HG03060 (cell line): ENCODE results near the gene PCDHGA1.
"Not testable (repeated sequence)": the region's sequence is repeated elsewhere in the genome, so short reads cannot be mapped to it uniquely, and the experiment has no call there.

Experiments
- ATAC-seq: cut with Tn5 transposase; IDR thresholded peaks from one replicate; pipeline ENCODE4 v1.9.1; 2021; ENCODE audit warnings: low read depth, moderate number of reproducible peaks; ENCODE audit not compliant: unreplicated experiment

The PCDHGA1 gene

DNA sequence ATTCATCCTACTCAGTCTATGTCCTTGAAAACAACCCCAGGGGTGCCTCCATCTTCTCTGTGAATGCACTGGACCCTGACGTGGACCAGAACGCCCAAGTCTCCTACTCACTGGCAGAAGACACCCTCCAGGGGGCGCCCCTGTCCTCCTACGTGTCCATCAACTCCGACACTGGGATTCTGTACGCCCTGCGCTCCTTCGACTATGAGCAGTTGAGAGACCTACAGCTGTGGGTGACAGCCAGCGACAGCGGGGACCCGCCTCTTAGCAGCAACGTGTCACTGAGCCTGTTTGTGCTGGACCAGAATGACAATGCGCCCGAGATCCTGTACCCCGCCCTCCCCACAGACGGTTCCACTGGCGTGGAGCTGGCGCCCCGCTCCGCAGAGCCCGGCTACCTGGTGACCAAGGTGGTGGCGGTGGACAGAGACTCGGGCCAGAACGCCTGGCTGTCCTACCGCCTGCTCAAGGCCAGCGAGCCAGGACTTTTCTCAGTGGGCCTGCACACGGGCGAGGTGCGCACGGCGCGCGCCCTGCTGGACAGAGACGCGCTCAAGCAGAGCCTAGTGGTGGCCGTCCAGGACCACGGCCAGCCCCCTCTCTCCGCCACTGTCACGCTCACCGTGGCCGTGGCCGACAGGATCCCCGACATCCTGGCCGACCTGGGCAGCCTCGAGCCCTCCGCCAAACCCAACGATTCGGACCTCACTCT lies 45.3 kb downstream of the PCDHGA1 start:
- ATAC-seq: not testable (repeated sequence)

DNA sequence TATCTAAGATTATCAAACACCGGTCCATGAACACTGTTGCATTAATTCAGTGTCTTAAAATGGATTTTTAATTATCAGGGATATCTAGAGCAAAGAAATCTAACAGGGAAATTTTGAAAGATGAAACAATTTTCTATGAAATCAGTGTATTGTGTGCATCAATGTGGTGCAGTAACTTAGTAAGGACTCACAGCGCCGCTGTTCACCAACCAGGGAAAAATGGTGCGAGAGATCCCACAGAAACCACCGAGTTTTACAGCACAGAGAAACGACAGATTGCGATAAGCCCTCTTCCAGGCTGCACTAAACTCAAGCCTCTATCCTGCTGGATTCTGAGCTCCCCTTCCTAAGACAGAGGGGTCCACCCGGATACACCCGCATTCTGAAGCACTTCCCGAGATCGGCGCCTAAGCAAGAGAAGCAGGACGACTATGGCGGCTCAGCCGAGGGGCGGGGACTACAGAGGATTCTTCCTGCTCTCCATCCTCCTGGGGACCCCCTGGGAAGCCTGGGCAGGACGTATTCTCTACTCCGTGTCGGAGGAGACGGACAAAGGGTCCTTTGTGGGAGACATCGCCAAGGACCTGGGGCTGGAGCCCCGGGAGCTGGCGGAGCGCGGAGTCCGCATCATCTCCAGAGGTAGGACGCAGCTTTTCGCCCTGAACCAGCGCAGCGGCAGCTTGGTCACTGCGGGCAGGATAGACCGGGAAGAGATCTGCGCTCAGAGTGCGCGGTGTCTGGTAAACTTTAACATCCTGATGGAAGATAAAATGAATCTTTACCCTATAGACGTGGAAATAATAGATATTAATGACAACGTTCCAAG lies 52.4 kb downstream of the PCDHGA1 start, which contains the start of gene PCDHGA7:
Gene PCDHGA7, plus strand, starts transcription at position 274 of the 826 bp plus-strand sequence. Its CDS starts 158 bp downstream, at position 432.
- no peak for ATAC-seq

DNA sequence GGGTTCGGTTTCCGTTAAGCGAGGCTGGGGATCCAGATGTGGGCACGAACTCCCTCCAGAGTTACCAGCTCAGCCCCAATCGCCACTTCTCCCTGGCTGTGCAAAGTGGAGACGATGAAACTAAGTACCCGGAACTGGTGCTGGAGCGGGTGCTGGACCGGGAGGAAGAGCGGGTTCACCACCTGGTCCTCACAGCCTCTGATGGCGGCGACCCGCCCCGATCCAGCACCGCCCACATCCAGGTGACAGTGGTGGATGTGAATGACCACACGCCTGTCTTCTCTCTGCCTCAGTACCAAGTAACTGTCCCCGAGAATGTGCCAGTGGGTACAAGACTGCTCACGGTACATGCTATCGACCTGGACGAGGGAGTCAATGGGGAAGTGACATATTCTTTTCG lies 53.0 kb downstream of the PCDHGA1 start:
- ATAC-seq: no peak

DNA sequence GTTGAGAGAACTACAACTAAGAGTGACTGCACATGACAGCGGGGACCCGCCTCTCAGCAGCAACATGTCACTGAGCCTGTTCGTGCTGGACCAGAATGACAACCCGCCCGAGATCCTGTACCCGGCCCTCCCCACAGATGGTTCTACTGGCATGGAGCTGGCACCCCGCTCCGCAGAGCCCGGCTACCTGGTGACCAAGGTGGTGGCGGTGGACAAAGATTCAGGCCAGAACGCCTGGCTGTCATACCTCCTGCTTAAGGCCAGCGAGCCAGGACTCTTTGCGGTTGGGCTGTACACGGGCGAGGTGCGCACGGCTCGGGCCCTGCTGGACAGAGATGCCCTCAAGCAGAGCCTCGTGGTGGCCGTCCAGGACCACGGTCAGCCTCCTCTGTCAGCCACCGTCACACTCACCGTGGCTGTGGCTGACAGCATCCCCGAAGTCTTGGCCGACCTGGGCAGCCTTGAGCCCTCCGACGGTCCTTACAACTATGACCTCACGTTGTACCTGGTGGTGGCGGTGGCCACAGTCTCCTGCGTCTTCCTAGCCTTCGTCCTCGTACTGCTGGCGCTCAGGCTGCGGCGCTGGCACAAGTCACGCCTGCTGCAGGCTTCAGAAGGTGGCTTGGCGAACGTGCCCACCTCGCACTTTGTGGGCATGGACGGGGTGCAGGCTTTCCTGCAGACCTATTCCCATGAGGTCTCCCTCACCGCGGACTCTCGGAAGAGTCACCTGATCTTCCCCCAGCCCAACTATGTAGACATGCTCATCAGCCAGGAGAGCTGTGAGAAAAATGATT lies 54.4 kb downstream of the PCDHGA1 start:
- ATAC-seq: no peak

DNA sequence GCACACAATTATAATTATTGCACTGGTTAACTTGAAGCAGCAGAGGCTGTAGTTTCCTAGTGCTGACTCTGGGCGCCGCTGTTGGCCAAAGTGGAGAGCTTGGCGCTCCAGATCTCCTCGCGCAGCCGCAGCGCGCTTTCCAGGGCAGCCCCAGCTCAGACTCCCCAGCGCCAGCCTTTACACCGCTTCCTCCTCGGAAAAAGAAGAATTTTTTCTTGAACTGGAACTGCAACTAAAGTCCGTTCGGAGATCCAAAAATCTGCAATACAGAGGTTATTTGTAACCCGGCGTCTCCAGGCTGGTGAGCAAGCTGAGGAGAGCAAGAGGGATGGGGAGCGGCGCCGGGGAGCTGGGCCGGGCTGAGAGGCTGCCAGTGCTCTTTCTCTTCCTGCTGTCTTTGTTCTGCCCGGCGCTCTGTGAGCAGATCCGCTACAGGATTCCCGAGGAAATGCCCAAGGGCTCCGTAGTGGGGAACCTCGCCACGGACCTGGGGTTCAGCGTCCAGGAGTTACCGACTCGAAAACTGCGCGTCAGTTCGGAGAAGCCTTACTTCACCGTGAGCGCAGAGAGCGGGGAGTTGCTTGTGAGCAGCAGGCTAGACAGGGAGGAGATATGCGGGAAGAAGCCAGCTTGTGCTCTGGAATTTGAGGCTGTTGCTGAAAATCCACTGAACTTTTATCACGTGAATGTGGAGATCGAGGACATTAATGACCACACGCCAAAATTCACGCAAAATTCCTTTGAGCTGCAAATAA lies 57.4 kb downstream of the PCDHGA1 start, which contains the start of gene PCDHGB4:
Gene PCDHGB4, plus strand, starts transcription at position 142 of the 755 bp plus-strand sequence. Its CDS starts 187 bp downstream, at position 329.
- not testable (repeated sequence) for ATAC-seq

DNA sequence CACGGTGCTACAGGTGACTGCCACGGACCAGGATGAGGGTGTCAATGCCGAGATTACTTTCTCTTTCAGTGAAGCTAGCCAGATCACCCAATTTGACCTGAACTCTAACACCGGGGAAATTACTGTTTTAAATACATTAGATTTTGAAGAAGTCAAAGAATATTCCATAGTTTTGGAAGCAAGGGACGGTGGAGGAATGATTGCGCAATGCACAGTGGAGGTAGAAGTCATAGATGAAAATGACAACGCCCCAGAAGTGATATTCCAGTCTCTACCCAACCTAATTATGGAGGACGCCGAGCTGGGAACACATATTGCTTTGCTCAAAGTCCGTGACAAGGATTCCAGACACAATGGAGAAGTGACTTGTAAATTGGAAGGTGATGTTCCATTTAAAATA lies 58.3 kb downstream of the PCDHGA1 start:
- ATAC-seq: no peak

DNA sequence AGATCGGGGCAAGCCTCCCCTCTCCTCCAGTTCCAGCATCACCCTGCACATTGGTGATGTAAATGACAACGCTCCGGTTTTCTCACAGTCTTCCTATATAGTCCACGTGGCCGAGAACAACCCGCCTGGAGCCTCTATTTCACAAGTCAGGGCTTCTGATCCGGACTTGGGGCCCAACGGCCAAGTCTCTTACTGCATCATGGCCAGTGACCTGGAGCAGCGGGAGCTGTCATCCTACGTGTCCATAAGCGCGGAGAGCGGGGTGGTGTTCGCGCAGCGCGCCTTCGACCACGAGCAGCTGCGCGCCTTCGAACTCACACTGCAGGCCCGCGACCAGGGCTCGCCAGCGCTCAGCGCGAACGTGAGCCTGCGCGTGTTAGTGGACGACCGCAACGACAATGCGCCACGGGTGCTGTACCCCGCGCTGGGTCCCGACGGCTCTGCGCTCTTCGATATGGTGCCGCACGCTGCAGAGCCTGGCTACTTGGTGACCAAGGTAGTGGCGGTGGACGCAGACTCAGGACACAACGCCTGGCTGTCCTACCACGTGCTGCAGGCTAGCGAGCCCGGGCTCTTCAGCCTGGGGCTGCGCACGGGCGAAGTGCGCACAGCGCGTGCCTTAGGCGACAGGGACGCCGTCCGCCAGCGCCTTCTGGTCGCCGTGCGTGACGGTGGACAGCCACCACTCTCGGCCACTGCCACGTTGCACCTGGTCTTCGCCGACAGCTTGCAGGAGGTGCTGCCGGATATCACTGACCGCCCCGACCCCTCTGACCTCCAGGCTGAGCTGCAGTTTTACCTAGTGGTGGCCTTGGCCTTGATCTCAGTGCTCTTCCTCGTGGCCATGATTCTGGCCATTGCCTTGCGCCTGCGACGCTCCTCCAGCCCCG lies 59.1 kb downstream of the PCDHGA1 start:
- no peak for ATAC-seq

DNA sequence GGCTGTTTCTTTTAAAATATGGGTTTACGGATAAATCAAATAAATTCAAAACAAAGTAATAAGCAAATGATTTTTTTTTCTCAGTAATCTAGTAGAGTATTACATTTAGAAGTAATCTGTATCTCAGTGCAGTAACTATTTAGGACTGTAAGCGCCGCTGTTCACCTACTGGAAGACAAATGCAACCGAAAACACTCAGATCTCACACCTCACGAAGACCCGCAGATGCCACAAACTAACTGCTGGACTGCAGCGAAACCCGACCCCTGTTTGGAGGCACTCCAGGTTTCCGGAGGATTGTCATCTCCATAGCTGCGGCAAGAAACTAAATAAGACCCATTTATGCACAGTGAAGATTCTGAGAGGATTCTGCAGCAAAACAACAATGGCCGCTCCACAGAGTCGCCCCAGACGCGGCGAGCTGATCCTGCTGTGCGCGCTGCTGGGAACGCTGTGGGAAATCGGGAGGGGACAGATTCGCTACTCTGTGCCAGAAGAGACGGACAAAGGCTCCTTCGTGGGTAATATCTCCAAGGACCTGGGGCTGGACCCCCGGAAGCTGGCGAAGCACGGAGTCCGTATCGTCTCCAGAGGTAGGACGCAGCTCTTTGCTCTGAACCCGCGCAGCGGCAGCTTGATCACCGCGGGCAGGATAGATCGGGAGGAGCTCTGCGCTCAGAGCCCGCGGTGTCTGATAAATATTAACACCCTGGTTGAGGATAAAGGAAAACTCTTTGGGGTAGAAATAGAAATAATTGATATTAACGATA lies 62.3 kb downstream of the PCDHGA1 start, which contains the start of gene PCDHGA8:
Gene PCDHGA8, plus strand, starts transcription at position 205 of the 770 bp plus-strand sequence. Its CDS starts 181 bp downstream, at position 386.
- ATAC-seq: no peak

DNA sequence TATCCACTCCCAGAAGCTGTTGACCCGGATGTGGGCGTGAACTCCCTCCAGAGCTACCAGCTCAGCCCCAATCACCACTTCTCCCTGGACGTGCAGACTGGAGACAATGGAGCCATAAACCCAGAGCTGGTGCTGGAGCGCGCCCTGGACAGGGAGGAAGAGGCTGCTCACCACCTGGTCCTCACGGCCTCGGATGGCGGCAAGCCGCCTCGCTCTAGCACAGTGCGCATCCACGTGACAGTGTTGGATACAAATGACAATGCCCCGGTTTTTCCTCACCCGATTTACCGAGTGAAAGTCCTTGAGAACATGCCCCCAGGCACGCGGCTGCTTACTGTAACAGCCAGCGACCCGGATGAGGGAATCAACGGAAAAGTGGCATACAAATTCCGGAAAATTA lies 63.0 kb downstream of the PCDHGA1 start:
- no peak for ATAC-seq

DNA sequence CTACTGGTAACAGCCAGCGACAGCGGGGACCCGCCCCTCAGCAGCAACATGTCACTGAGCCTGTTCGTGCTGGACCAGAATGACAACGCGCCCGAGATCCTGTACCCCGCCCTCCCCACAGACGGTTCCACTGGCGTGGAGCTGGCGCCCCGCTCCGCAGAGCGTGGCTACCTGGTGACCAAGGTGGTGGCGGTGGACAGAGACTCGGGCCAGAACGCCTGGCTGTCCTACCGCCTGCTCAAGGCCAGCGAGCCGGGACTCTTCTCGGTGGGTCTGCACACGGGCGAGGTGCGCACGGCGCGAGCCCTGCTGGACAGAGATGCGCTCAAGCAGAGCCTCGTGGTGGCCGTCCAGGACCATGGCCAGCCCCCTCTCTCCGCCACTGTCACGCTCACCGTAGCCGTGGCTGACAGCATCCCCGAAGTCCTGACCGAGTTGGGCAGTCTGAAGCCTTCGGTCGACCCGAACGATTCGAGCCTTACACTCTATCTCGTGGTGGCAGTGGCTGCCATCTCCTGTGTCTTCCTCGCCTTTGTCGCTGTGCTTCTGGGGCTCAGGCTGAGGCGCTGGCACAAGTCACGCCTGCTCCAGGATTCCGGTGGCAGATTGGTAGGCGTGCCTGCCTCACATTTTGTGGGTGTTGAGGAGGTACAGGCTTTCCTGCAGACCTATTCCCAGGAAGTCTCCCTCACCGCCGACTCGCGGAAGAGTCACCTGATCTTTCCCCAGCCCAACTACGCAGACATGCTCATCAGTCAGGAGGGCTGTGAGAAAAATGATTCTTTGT lies 64.3 kb downstream of the PCDHGA1 start:
- ATAC-seq: not testable (repeated sequence)

DNA sequence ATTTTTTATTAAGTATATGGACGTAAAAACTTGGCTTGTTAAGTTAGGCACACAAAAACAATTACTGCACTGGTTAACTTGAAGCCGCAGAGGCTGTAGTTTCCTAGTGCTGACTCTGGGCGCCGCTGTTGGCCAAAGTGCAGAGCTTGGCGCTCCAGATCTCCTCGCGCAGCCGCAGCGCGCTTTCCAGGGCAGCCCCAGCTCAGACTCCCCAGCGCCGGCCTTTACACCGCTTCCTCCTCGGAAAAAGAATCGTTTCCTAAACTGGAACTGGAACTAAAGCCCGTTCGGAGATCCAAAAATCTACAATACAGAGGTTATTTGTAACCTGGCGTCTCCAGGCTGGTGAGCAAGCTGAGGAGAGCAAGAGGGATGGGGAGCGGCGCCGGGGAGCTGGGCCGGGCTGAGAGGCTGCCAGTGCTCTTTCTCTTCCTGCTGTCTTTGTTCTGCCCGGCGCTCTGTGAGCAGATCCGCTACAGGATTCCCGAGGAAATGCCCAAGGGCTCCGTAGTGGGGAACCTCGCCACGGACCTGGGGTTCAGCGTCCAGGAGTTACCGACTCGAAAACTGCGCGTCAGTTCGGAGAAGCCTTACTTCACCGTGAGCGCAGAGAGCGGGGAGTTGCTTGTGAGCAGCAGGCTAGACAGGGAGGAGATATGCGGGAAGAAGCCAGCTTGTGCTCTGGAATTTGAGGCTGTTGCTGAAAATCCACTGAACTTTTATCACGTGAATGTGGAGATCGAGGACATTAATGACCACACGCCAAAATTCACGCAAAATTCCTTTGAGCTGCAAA lies 67.6 kb downstream of the PCDHGA1 start, which contains the start of gene PCDHGB5:
Gene PCDHGB5, plus strand, starts transcription at position 192 of the 796 bp plus-strand sequence. Its CDS starts 181 bp downstream, at position 373.
- peak; percentile 86 for ATAC-seq

DNA sequence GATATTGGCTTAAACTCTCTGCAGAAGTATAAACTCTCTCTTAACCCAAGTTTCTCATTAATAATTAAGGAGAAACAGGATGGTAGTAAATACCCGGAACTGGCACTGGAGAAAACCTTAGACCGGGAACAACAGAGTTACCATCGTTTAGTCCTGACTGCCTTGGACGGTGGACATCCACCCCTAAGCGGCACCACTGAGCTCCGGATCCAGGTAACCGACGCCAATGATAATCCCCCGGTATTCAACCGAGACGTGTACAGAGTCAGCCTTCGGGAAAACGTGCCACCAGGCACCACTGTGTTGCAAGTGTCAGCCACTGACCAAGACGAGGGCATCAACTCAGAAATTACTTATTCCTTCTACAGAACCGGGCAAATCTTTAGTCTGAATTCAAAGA lies 68.3 kb downstream of the PCDHGA1 start:
- ATAC-seq: no peak

DNA sequence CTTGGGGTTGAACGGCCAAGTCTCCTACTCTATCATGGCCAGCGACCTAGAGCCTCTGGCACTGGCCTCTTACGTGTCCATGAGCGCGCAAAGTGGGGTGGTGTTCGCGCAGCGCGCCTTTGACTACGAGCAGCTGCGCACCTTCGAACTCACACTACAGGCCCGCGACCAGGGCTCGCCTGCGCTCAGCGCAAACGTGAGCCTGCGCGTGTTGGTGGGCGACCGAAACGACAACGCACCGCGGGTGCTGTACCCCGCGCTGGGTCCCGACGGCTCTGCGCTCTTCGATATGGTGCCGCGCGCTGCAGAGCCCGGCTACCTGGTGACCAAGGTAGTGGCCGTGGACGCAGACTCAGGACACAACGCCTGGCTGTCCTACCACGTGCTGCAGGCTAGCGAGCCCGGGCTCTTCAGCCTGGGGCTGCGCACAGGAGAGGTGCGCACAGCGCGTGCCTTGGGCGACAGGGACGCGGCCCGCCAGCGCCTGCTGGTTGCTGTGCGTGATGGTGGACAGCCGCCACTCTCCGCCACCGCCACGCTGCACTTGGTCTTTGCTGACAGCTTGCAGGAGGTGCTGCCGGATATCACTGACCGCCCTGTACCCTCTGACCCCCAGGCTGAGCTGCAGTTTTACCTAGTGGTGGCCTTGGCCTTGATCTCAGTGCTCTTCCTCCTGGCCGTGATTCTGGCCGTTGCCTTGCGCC lies 69.4 kb downstream of the PCDHGA1 start:
- no peak for ATAC-seq

DNA sequence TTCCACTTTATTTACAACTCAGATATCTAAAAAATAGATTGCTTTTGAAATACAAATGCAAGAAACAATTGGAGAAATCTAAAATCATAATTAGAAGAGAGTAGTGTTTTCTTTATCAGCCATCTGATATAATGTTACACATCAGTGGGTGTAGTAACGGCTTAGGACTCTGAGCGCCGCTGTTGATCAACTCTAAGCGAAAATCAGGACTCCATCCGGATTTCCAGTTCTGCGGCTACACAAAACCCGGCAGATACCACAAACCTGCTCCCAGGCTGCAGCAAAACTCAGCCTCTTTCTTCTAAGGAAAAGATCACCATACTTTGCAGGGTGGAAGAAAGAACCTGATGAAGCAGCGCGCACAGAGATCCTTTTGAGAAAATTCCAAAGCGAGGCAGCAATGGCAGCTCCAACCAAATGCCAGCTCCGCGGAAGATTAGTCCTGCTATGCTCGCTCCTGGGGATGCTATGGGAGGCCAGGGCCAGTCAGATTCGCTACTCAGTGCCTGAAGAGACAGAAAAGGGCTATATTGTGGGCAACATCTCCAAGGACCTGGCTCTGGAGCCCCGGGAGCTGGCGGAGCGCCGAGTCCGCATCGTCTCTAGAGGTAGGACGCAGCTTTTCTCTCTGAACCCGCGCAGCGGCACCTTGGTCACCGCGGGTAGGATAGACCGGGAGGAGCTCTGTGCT lies 72.4 kb downstream of the PCDHGA1 start, which contains the start of gene PCDHGA9:
Gene PCDHGA9, plus strand, starts transcription at position 226 of the 691 bp plus-strand sequence. Its CDS starts 175 bp downstream, at position 401.
- no peak for ATAC-seq

DNA sequence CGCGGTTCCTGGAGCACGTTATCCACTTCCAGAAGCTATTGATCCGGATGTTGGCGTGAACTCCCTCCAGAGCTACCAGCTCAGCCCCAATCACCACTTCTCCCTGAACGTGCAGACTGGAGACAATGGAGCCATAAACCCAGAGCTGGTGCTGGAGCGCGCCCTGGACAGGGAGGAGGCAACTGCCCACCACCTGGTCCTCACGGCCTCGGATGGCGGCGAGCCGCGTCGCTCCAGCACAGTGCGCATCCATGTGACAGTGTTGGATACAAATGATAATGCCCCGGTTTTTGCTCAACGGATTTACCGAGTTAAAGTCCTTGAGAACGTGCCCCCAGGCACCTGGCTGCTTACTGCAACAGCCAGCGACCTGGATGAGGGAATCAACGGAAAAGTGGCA lies 73.1 kb downstream of the PCDHGA1 start:
- no peak for ATAC-seq
